Stimulated activated CD4-positive, alpha-beta T cell treated with anti-CD3 and anti-CD28 coated beads, Interleukin-4, amount 100 ng/mL, for 48 hours (primary cell): ENCODE measurements around the gene SF3B6.
"Not testable (repeated sequence)": the region's sequence is repeated elsewhere in the genome, so short reads cannot be mapped to it uniquely, and the experiment has no call there.

ENCODE experiments used
- DNase-seq, 2 donors: peaks; one replicate each; pipeline ENCODE4 v3.0.0-alpha.2; 2020; ENCODE audit warnings: low read depth in 2 of 2

Gene SF3B6

GRCh38 chr2:24093270-24093669 is 17.1 kb upstream of the SF3B6 start:
- DNase-seq = not testable (repeated sequence)

- no peak for DNase-seq
These were observed 12.8 kb upstream of the SF3B6 start for GRCh38 chr2:24088821-24089359.

- DNase-seq = no peak
These were observed 10.9 kb upstream of the SF3B6 start for GRCh38 chr2:24087032-24087431.

- DNase-seq = no peak
These were observed 10.1 kb upstream of the SF3B6 start for GRCh38 chr2:24086241-24086640.

- no peak for DNase-seq
These were observed 9.0 kb upstream of the SF3B6 start for GRCh38 chr2:24085200-24085489.

GRCh38 chr2:24084386-24085199 is 8.5 kb upstream of the SF3B6 start, which contains the start of gene TP53I3:
TP53I3 (minus strand) TSS chr2:24084834; CDS start chr2:24084326, 508 bp downstream.
- DNase-seq = peak; percentile 80 to 82

GRCh38 chr2:24083567-24084385 is 7.7 kb upstream of the SF3B6 start:
- DNase-seq = peak in 1 of 2 donors; percentile 18

GRCh38 chr2:24082787-24083566 is 6.9 kb upstream of the SF3B6 start:
- DNase-seq = no peak

GRCh38 chr2:24080701-24081100 is 4.6 kb upstream of the SF3B6 start:
- no peak for DNase-seq

- DNase-seq = no peak
These were observed 1.8 kb upstream of the SF3B6 start for GRCh38 chr2:24077879-24078278.

GRCh38 chr2:24077535-24077877 is 1.4 kb upstream of the SF3B6 start:
- DNase-seq = no peak

- DNase-seq = no peak
These were observed 866 bp upstream of the SF3B6 start for GRCh38 chr2:24076849-24077534.

- DNase-seq = no peak
These were observed 867 bp downstream of the SF3B6 start for GRCh38 chr2:24075259-24075658.

GRCh38 chr2:24073816-24074215 is 2.3 kb downstream of the SF3B6 start:
- DNase-seq = no peak

- DNase-seq = no peak
These were observed 3.9 kb downstream of the SF3B6 start for GRCh38 chr2:24072259-24072658.

GRCh38 chr2:24065341-24065740 is 10.8 kb downstream of the SF3B6 start:
- DNase-seq = no peak

- no peak for DNase-seq
These were observed 17.4 kb downstream of the SF3B6 start for GRCh38 chr2:24058564-24059271.

GRCh38 chr2:24055750-24056149 is 20.4 kb downstream of the SF3B6 start:
- DNase-seq = no peak

- DNase-seq = no peak
These were observed 21.6 kb downstream of the SF3B6 start for GRCh38 chr2:24054366-24055010.

- no peak for DNase-seq
These were observed 23.2 kb downstream of the SF3B6 start for GRCh38 chr2:24052951-24053350.
